ENCODE results near the gene TBCD.
"Not testable (repeated sequence)": the region's sequence is repeated elsewhere in the genome, so short reads cannot be mapped to it uniquely, and the experiment has no call there.

The TBCD gene

GRCh38 chr17:82743344-82744219, 8.3 kb upstream of the TBCD start:
- POLR2A ChIA-PET, result no interaction called here
- CTCF ChIA-PET, result interaction anchor here (1.1 kb wide), 1 partner anchor 21 kb away, joined by 3 read pairs; no protein-coding TSS in a partner anchor
- DNase-seq (ENCODE audit: extremely low spot score), result no peak
- no peak for TF ChIP-seq CTCF (IDR thresholded peaks at IDR 0.05; ENCODE audit: control extremely low read depth, extremely low read depth, low read depth, missing control alignments)

- DNase-seq (ENCODE audit: extremely low spot score); CTCF ChIA-PET; POLR2A ChIA-PET: not testable (repeated sequence)
These were observed 7.1 kb upstream of the TBCD start for GRCh38 chr17:82744736-82745135.

- POLR2A ChIA-PET, result no interaction called here
- CTCF ChIA-PET, result no interaction called here
- no peak for TF ChIP-seq CTCF (IDR thresholded peaks at IDR 0.05; ENCODE audit: control extremely low read depth, extremely low read depth, low read depth, missing control alignments)
- no peak for DNase-seq (ENCODE audit: extremely low spot score)
These were observed 6.3 kb upstream of the TBCD start for GRCh38 chr17:82745524-82745923.

DNA sequence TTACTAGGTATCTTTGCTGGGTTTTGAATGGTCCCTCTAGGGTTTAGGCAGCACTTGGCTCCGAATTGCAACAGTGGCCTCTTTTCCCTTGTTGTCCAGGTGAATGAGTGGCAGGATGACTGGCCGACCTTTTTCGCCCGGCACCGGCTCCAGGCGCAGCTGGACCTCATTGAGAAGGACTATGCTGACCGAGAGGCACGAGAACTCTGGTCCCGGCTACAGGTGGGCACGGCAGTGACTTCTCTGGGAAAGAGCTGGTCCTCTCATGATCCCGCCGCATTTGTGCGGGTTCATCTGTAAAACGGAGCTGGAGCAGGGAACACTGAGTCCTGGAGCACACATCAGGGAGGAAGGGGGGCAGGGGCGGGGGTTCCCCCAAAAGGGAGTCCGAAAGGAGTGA, 3.1 kb upstream of the TBCD start:
- ChIA-PET CTCF (no interaction called here), POLR2A (no interaction called here)
- DNase-seq (ENCODE audit: extremely low spot score), result no peak
- TF ChIP-seq CTCF (IDR thresholded peaks at IDR 0.05; ENCODE audit: control extremely low read depth, extremely low read depth, low read depth, missing control alignments), result no peak

DNA sequence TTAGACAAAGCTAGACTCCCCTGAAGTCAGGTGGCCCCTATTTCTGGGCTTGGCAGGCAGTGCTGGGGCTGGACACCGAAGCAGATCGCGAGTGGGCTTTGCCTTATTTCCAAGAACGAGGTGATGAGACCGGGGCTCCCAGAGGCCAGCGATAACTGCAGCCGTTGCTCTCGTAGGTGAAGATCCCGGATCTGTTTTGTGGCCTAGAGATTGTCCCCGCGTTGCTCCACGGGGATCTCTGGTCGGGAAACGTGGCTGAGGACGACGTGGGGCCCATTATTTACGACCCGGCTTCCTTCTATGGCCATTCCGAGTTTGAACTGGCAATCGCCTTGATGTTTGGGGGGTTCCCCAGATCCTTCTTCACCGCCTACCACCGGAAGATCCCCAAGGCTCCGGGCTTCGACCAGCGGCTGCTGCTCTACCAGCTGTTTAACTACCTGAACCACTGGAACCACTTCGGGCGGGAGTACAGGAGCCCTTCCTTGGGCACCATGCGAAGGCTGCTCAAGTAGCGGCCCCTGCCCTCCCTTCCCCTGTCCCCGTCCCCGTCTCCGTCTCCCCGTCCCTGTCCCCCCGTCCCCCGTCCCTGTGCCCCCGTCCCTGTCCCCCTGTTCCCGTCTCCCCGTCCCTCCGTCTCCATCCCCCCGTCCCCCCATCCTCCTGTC, 1.5 kb upstream of the TBCD start:
- POLR2A ChIA-PET, result interaction anchor here (0.6 kb wide), 1 partner anchor 333 kb away, joined by 4 read pairs; no protein-coding TSS in a partner anchor
- TF ChIP-seq CTCF (IDR thresholded peaks at IDR 0.05; ENCODE audit: control extremely low read depth, extremely low read depth, low read depth, missing control alignments), result no peak

GRCh38 chr17:82751171-82751570, 694 bp upstream of the TBCD start:
- no peak for TF ChIP-seq CTCF (IDR thresholded peaks at IDR 0.05; ENCODE audit: control extremely low read depth, extremely low read depth, low read depth, missing control alignments)

More for the DNA sequence above, 1.5 kb upstream of the TBCD start:
- CTCF ChIA-PET, result no interaction called here
- no peak for DNase-seq (ENCODE audit: extremely low spot score)

More at GRCh38 chr17:82751171-82751570, 694 bp upstream of the TBCD start:
- no peak for DNase-seq (ENCODE audit: extremely low spot score)
- ChIA-PET CTCF (no interaction called here), POLR2A (no interaction called here)
